Kidney epithelial cell (primary cell): Measurements from ENCODE around the gene COX19. TPM values are rescaled to one million over a fixed set of nuclear protein-coding genes. Genes with fewer than 3 reads are reported as not detected.

Experiments
- DNase-seq: peaks from one replicate; pipeline ENCODE4 v3.0.0-alpha.2; 2010; ENCODE audit warnings: low read depth
- H3K27me3 ChIP-seq: 2 replicates; pipeline ENCODE4 v1.6.0; 2011; ENCODE audit warnings: low read length; ENCODE audit not compliant: control insufficient read depth, insufficient read depth
- H3K36me3 ChIP-seq: 2 replicates; pipeline ENCODE4 v1.5.1; 2011; ENCODE audit warnings: low read length; ENCODE audit not compliant: control insufficient read depth, insufficient read depth
- H3K4me3 ChIP-seq: 2 replicates; pipeline ENCODE4 v1.5.1; 2011; ENCODE audit warnings: low read depth, mild to moderate bottlenecking, control low read depth, low read length
- total RNA-seq: library from RNA; depleted of rRNA; stranded (reverse); fragments of >200 nt; gene quantifications from 2 replicates; pipeline ENCODE4 v1.2.3, GENCODE V29; 2015
- TF ChIP-seq, protein P1 (sequence below): IDR thresholded peaks from 2 replicates; pipeline ENCODE4 v1.5.1; 2011; ENCODE audit warnings: mild to moderate bottlenecking, moderate library complexity, low read length, control low read depth, inconsistent platforms; ENCODE audit not compliant: insufficient read depth, poor library complexity, severe bottlenecking

Gene COX19
- total RNA-seq, 1 donor from 2014 or later = 15.5 TPM

DNA sequence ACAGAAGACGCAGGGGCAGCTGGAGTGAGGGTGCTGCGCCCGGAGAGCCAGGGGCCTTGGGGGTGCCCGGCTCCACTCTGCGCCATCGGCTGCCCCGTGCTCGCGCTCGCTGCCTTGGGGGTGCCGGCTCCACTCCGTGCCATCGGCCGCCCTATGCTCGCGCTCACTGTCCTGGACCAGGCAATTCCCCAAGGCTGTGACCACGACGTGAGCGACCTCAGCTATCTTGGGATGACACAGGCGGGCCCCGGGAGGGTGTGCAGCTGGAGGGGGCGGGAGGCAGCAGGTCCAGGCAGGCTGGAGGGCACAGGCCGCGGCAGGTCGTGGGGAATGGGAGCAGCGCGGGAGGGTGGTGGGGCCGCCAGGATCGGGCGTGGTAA lies 37.4 kb upstream of the COX19 start:
- Histone ChIP-seq H3K4me3 (no peak overlapping the region), H3K36me3 (no peaks in the 10 kb centered on the region), H3K27me3 (no peaks in the 10 kb centered on the region)
- no peak for DNase-seq
- TF ChIP-seq, protein P1, sequence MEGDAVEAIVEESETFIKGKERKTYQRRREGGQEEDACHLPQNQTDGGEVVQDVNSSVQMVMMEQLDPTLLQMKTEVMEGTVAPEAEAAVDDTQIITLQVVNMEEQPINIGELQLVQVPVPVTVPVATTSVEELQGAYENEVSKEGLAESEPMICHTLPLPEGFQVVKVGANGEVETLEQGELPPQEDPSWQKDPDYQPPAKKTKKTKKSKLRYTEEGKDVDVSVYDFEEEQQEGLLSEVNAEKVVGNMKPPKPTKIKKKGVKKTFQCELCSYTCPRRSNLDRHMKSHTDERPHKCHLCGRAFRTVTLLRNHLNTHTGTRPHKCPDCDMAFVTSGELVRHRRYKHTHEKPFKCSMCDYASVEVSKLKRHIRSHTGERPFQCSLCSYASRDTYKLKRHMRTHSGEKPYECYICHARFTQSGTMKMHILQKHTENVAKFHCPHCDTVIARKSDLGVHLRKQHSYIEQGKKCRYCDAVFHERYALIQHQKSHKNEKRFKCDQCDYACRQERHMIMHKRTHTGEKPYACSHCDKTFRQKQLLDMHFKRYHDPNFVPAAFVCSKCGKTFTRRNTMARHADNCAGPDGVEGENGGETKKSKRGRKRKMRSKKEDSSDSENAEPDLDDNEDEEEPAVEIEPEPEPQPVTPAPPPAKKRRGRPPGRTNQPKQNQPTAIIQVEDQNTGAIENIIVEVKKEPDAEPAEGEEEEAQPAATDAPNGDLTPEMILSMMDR = no peak

DNA sequence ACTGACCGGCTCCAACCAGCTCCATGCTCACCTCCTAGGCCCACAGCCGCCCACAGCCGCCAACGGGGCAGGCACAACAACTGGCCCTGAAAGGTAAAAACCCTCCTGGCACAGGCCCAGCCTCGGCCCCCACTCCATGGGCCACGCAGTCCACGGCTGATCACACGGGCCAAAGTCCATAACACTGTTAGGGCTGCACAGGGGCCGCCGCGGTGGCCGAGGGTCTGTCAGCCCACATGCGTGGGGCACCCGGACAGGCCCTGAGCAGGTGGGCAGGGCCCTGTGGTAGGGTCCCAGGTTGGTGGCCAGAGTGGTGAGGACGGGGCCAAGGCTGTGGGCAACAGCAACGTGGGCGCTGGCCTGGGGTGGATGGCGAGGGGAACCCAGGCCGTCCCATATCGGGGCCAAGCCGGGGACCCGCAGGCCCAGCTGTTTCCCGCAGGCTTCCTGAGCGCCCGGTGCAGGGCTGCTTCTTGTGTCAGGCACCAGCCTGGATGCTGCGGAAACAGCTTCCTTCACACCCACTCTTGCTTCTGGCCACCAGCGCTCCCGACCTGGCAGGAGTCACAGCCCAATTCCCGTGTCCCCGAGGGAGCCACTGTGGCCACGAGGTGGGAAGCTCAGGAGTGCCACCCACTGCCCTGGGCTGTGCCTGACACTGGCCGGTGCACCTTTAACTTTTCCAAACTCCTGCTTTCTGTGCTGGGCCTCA lies 36.8 kb upstream of the COX19 start:
- H3K36me3 ChIP-seq = no peaks in the 10 kb centered on the region
- no peak for DNase-seq
- no peak overlapping the region for H3K4me3 ChIP-seq
- TF ChIP-seq, protein P1 = no peak
- H3K27me3 ChIP-seq = no peaks in the 10 kb centered on the region

DNA sequence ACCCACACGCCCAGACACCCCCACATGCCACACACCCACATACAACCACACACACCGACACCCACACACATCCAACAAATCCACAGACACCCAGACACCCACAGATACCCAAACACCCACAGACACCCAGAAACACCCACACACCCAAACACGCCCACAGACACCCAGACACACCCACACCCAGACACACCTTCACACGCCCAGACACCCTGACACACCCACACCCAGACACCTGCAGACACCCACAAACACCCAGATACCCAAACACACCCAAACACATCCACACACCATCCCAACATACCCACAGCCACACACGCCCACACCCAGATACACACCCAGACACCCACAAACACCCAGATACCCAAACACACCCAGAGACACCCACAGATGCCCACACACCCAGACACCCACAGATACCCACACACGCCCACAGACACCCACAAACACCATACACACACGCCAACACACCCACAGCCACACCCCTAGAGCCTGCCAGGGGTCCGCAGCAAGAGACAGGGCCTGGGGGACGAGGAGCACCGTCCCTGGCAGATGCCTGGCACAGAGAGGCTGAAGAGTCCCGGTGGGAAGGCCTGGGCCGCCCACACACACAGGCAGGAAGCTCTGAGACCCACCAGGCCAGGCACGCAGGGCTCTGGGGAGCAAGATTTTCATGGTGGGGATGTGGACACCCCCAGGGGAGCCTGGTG lies 36.1 kb upstream of the COX19 start:
- no peak for DNase-seq
- Histone ChIP-seq H3K4me3 (no peak overlapping the region), H3K36me3 (no peaks in the 10 kb centered on the region), H3K27me3 (no peaks in the 10 kb centered on the region)
- TF ChIP-seq, protein P1 = no peak

DNA sequence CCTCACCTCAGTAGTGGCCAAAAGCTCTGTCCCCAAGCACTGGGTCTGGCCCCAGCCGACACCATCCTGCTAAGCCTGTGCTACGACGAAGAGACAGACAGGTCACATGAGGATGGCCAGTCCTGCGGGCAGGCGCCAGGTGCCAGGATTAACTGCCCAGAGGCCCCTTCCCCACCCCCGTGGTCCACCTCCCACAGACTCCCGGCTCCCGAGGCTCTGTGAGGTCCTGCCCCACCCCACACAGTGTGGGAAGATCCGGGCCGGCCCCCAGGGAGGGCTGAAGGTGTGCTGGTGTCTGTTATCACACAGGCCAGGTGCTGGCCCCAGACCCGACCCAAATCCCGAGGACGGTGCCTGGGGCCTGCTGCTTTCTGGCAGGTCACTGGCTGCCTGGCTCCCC lies 34.9 kb upstream of the COX19 start:
- H3K36me3 ChIP-seq = no peaks in the 10 kb centered on the region
- TF ChIP-seq, protein P1 = no peak
- DNase-seq = no peak
- no peaks in the 10 kb centered on the region for H3K27me3 ChIP-seq
- H3K4me3 ChIP-seq = no peak overlapping the region

DNA sequence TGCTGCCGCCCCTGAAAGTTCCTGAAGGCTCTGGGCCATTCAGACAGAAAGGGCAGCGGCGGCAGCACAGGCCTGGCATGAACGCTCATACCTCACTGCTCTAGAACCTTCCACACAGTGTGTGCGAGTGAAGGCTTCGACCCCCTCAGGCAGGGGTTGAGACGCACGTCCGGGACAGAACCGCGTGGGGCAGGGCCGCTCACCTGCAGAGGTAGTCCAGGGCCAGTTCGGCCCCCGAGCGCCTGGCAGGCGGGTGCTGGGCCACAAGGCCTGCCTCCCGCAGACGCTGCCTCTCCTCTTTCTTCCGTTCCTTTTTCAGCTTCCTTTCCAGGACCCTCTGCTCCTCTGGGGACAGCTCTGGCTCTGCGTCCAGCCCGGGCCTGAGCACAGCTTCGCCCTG lies 34.4 kb upstream of the COX19 start:
- TF ChIP-seq, protein P1 = no peak
- Histone ChIP-seq H3K36me3 (no peaks in the 10 kb centered on the region), H3K4me3 (no peak overlapping the region), H3K27me3 (no peaks in the 10 kb centered on the region)
- no peak for DNase-seq
